GM12878 (cell line): ENCODE results near the gene RGS14. TPM values are rescaled to one million over a fixed set of nuclear protein-coding genes. Genes with fewer than 3 reads are reported as not detected.

ENCODE experiments used
- ATAC-seq: fragments of 200-7000 bp; cut with Tn5 transposase; 3 replicates; pipeline ENCODE4 v1.9.1; 2020; ENCODE audit warnings: mild to moderate bottlenecking, moderate library complexity
- BruUV-seq: library from RNA; stranded (reverse); fragments of 400-500 nt; replicated peaks from 2 replicates; lab custom pipeline; 2021; lab: Mats Ljungman, UMichigan
- CTCF ChIA-PET: fragments of 300-600 bp; sonication (Branson Sonifier 250); formaldehyde crosslinking; extraction: SDS; loops from one replicate; lab custom pipeline; 2021; ENCODE audit warnings: inconsistent platforms; lab: Yijun Ruan, JAX
- POLR2A ChIA-PET: fragments of 350-600 bp; formaldehyde crosslinking; extraction: SDS; loops from one replicate; lab custom pipeline; 2021; ENCODE audit warnings: inconsistent platforms; lab: Charles Lee
- RAD21 ChIA-PET: fragments of 300-600 bp; sonication (Branson Sonifier 250); formaldehyde crosslinking; loops from one replicate; lab custom pipeline; 2023; ENCODE audit warnings: antibody characterized with exemption; ENCODE audit not compliant: unreplicated experiment; lab: Charles Lee
- SMC1A ChIA-PET: fragments of 300-600 bp; sonication (Branson Sonifier 250); formaldehyde crosslinking; loops from one replicate; lab custom pipeline; 2023; ENCODE audit not compliant: unreplicated experiment, uncharacterized antibody; lab: Charles Lee
- DNase-seq: peaks from one replicate; pipeline ENCODE4 v3.0.0-alpha.2; 2011; ENCODE audit warnings: low read depth, low spot score
- FAIRE-seq: peaks from 3 replicates; lab custom pipeline; 2011; peaks lifted over from hg19 to GRCh38; lab: Jason Lieb, UNC
- H2AFZ ChIP-seq: 2 replicates; pipeline ENCODE4 v1.6.0; 2011; ENCODE audit warnings: low read depth, low read length, control low read depth; ENCODE audit not compliant: control insufficient read depth
- H3K27ac ChIP-seq: 2 replicates; pipeline ENCODE4 v1.5.1; 2011; ENCODE audit warnings: control low read depth; ENCODE audit not compliant: control insufficient read depth, insufficient read depth
- H3K27me3 ChIP-seq, 2 experiments: replicated peaks in 1 of 2; 2 replicates each; pipeline versions ENCODE4 v1.6.0 to v1.6.1; 2011; ENCODE audit warnings: low read length in 1 of 2; ENCODE audit not compliant: control insufficient read depth in 2 of 2, insufficient read depth in 2 of 2
- H3K36me3 ChIP-seq, 2 experiments: 2 replicates each; pipeline ENCODE4 v1.5.1; 2011; ENCODE audit warnings: low read length in 1 of 2; ENCODE audit not compliant: control insufficient read depth in 2 of 2, insufficient read depth in 2 of 2
- H3K4me1 ChIP-seq: 2 replicates; pipeline ENCODE4 v1.6.1; 2011; ENCODE audit warnings: mild to moderate bottlenecking, low read length, moderate library complexity, mixed read lengths; ENCODE audit not compliant: control insufficient read depth, insufficient read depth
- H3K4me2 ChIP-seq: 2 replicates; pipeline ENCODE4 v1.6.0; 2011; ENCODE audit warnings: control low read depth; ENCODE audit not compliant: control insufficient read depth, insufficient read depth
- H3K4me3 ChIP-seq: fragments of 200-600 bp; sonication (generic); 2 replicates; pipeline ENCODE4 v1.5.1; 2016
- H3K79me2 ChIP-seq: 2 replicates; pipeline ENCODE4 v1.6.0; 2011; ENCODE audit warnings: low read length; ENCODE audit not compliant: control insufficient read depth, insufficient read depth
- H3K9ac ChIP-seq: 2 replicates; pipeline ENCODE4 v1.8.0; 2011; ENCODE audit warnings: low read length, control low read depth, mixed read lengths; ENCODE audit not compliant: control insufficient read depth, insufficient read depth
- H3K9me3 ChIP-seq: replicated peaks from 3 replicates; pipeline ENCODE4 v1.5.1; 2011; ENCODE audit warnings: mild to moderate bottlenecking, low read length; ENCODE audit not compliant: control insufficient read depth, insufficient read depth
- H4K20me1 ChIP-seq: 2 replicates; pipeline ENCODE4 v1.6.0; 2011; ENCODE audit not compliant: control insufficient read depth, insufficient read depth
- ASH2L ChIP-seq: fragments of 300-600, 200-600 bp; sonication (generic); IDR thresholded peaks from 2 replicates; pipeline ENCODE4 v1.6.1; 2017; ENCODE audit warnings: low read depth, mild to moderate bottlenecking, borderline replicate concordance
- CBX5 ChIP-seq: sonication (generic); IDR thresholded peaks from 2 replicates; pipeline ENCODE4 v1.6.1; 2016; ENCODE audit warnings: low read depth, moderate library complexity, mild to moderate bottlenecking, inconsistent platforms
- HDAC2 ChIP-seq: fragments of 200-600 bp; sonication (generic); IDR thresholded peaks from 2 replicates; pipeline ENCODE4 v1.6.1; 2017
- IKZF2 ChIP-seq, 2 experiments: fragments of 450-650 bp; IDR thresholded peaks; 2 replicates each; pipeline ENCODE4 v1.6.1; 2017; ENCODE audit warnings: mild to moderate bottlenecking in 2 of 2, moderate library complexity in 2 of 2
- IRF4 ChIP-seq: IDR thresholded peaks from 2 replicates; pipeline ENCODE4 v1.6.1; 2011; ENCODE audit warnings: low read depth, low read length
- KDM1A ChIP-seq: fragments of 200-600 bp; sonication (generic); IDR thresholded peaks from 2 replicates; pipeline ENCODE4 v1.6.1; 2016; ENCODE audit warnings: borderline replicate concordance
- NBN ChIP-seq: fragments of 450-650 bp; IDR thresholded peaks from 2 replicates; pipeline ENCODE4 v1.6.1; 2016
- RAD21 ChIP-seq: IDR thresholded peaks from 2 replicates; pipeline ENCODE4 v1.6.1; 2011; ENCODE audit warnings: mild to moderate bottlenecking, low read depth, low read length, moderate library complexity; ENCODE audit not compliant: insufficient read depth
- SMARCA5 ChIP-seq: fragments of 450-650 bp; IDR thresholded peaks from 2 replicates; pipeline ENCODE4 v1.6.1; 2017; ENCODE audit warnings: mild to moderate bottlenecking
- SREBF1 ChIP-seq: IDR thresholded peaks from 2 replicates; pipeline ENCODE4 v1.6.1; 2012; ENCODE audit warnings: mild to moderate bottlenecking, low read length
- STAT1 ChIP-seq: fragments of 450-650 bp; conservative IDR thresholded peaks from 2 replicates; pipeline ENCODE4 v1.6.1; 2014; ENCODE audit warnings: antibody characterized with exemption, mild to moderate bottlenecking
- STAT3 ChIP-seq: IDR thresholded peaks from 2 replicates; pipeline ENCODE4 v1.6.1; 2011; ENCODE audit warnings: low read depth, low read length, improper control_type of control experiment
- TCF7 ChIP-seq: IDR thresholded peaks from 2 replicates; pipeline ENCODE4 v1.6.1; 2014; ENCODE audit warnings: antibody characterized with exemption, borderline replicate concordance
- ZBED1 ChIP-seq: IDR thresholded peaks from 2 replicates; pipeline ENCODE4 v1.6.1; 2016; ENCODE audit warnings: borderline replicate concordance
- ZNF217 ChIP-seq: fragments of 450-650 bp; IDR thresholded peaks from 2 replicates; pipeline ENCODE4 v1.6.1; 2017; ENCODE audit warnings: antibody characterized with exemption, mild to moderate bottlenecking
- WGBS: methylation state at CpG from one replicate; pipeline ENCODE4 v1.1.6; 2016; ENCODE audit warnings: low lambda C conversion rate; ENCODE audit not compliant: insufficient replicate concordance, insufficient coverage; ENCODE audit errors: missing lambda C conversion rate; 5-methylcytosine and 5-hydroxymethylcytosine counted together
- in situ Hi-C: fragments of 300-500 bp; cut with MboI; formaldehyde crosslinking; loops from 9 replicates; pipeline ENCODE4 v1.14.3; 2018; ENCODE audit warnings: mixed read lengths
- intact Hi-C: fragments of 100-400 bp; cut with micrococcal nuclease; formaldehyde crosslinking; loops from one replicate; pipeline ENCODE4 v1.14.2; 2022; ENCODE audit not compliant: unreplicated experiment
- polyA plus RNA-seq, 11 experiments: library from polyadenylated mRNA; depleted of rRNA in 4 of 11; unstranded in 6 of 11; stranded (reverse) in 5 of 11; fragments of >200 nt; fragmentation: Nextera tagmentation in 4 of 11; fragmentation: Illumina TruSeq in 1 of 11; extraction: Ambion mirVana in 4 of 11; extraction: Trizol in 1 of 11; gene quantifications; 1 replicate in 1 of 11; 2 replicates in 10 of 11; pipeline versions ENCODE4 v1.2.1 to v1.2.3, GENCODE V29; 2011 to 2016; ENCODE audit warnings: inconsistent platforms in 2 of 11, missing spikeins in 2 of 11, low read depth in 1 of 11
- total RNA-seq, 4 experiments: library from RNA; depleted of rRNA in 3 of 4; stranded (reverse); fragments of >200 nt in 3 of 4; fragmentation: Illumina TruSeq in 1 of 4; extraction: Trizol in 1 of 4; gene quantifications; 2 replicates each; pipeline versions ENCODE4 v1.2.1 to v1.2.3, GENCODE V29; 2013 to 2021
- TF ChIP-seq, protein P1 (sequence below): fragments of 450-650 bp; IDR thresholded peaks from 2 replicates; pipeline ENCODE4 v1.6.1; 2017; ENCODE audit warnings: mild to moderate bottlenecking, low read depth, inconsistent platforms; ENCODE audit not compliant: poor library complexity, severe bottlenecking
- TF ChIP-seq, protein P2 (sequence below): IDR thresholded peaks from 2 replicates; pipeline ENCODE4 v1.6.1; 2011; ENCODE audit warnings: mild to moderate bottlenecking, low read depth, low read length, moderate library complexity; ENCODE audit not compliant: insufficient replicate concordance
- TF ChIP-seq, protein P3 (sequence below): fragments of 450-650 bp; formaldehyde crosslinking; IDR thresholded peaks from 2 replicates; pipeline ENCODE4 v1.5.0; 2022; ENCODE audit warnings: mild to moderate bottlenecking, missing genetic modification characterization

RGS14 gene
- total and polyA plus RNA-seq, 10 of the 15 experiments (the other 5 are each of a cell fraction or from before 2014, with no cell fraction given) = 0.19 to 88.7 (median 54.8) TPM

DNA sequence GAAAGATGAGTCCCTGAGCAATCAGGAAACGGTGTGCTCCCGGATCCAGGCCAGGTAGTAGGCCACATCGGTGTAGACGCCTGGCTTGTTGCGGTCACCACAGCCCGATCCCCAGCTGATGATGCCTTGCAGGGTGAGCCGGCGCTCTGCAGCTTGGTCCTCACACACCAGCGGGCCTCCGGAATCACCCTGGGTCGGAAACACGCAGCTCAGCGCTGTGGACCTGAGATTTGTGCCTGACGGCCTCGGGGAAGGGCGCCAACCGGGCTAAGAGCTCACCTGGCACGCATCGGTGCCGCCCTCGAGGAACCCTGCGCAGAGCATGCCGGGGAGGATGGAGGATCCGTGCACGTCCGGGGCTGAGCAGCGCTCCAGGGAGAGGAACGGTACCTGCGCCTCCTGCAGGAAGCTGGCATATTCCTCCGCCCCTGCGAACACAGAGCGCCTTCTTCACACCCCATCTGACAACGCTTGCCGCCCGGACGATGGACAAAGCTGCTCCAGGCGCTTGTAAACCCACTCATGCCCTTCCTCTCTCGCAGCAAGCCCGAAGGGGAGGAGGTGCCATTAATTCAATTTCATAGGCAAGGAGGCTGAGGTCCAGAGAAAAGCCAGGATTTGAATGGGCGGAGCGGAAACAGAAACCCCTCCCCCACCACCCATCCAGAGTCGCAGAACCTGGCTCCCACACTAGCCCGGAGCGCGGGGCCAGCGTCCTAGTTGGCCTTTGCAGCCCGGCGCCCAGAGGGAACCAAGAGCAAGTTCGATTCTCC, 44.7 kb downstream of the RGS14 start:
- RAD21 ChIA-PET = interaction anchor here (0.7 to 6.5 kb wide), 18 partner anchors 10 to 100 kb away, joined by 3 to 291 read pairs (median 8); partner anchors contain the start of genes GRK6, PDLIM7 and PRR7
- CTCF ChIA-PET = interaction anchor here (0.5 to 8.3 kb wide), 28 partner anchors 11 to 291 kb away, joined by 3 to 391 read pairs (median 8); partner anchors contain the start of genes GRK6, LMAN2, MXD3 and PDLIM7
- DNase-seq (no peak), FAIRE-seq (peak; percentile 18), ATAC-seq (peak; percentile 34)
- H3K36me3 ChIP-seq = no peaks in the 10 kb centered on the region
- H3K27me3 ChIP-seq = no peaks in the 10 kb centered on the region; a peak in 1 of 4 replicates
- H3K27ac ChIP-seq = no peak overlapping the region
- no peaks in the 10 kb centered on the region for H3K79me2 ChIP-seq
- H3K4me2 ChIP-seq = peak overlapping the region; percentile 87
- BruUV-seq = no TSS peak
- SMC1A ChIA-PET = interaction anchor here (0.6 to 7.4 kb wide), 20 partner anchors 12 to 101 kb away, joined by 3 to 105 read pairs (median 6); partner anchors contain the start of genes GRK6 and PRR7
- H3K9me3 ChIP-seq = no peaks in the 10 kb centered on the region
- peak overlapping the region; percentile 79 for H3K4me3 ChIP-seq
- peaks cover 28% of the 10 kb centered on the region for H3K4me1 ChIP-seq
- H2AFZ ChIP-seq = peak overlapping the region; percentile 88
- H4K20me1 ChIP-seq = no peaks in the 10 kb centered on the region
- H3K9ac ChIP-seq = peak overlapping the region; percentile 49; the same call in 1 of the 2 replicates
- in situ Hi-C loops (no loop called here), intact Hi-C loops (loop anchor here (1.0 kb wide), 2 partner anchors 25 to 84 kb away; no protein-coding TSS in a partner anchor)
- WGBS = 38% methylated on average over 47 of the region's 49 CpGs
- POLR2A ChIA-PET = interaction anchor here (0.5 to 11.0 kb wide), 12 partner anchors 9 to 390 kb away, joined by 3 to 174 read pairs (median 4); partner anchors contain the start of genes GRK6 and PRR7
- TF ChIP-seq CBX5 (no peak), IRF4 (no peak), TCF7 (no peak), KDM1A (no peak), IKZF2 (IDR thresholded peaks at IDR 0.05) (peak in 1 of 2 experiments; percentile 22; a peak in 2 of 4 replicates), ZBED1 (no peak), ZNF217 (no peak), SMARCA5 (peak; percentile 71; the same call in 1 of the 2 replicates), RAD21 (peak; percentile 31; the same call in 1 of the 2 replicates), STAT3 (no peak), ASH2L (no peak), HDAC2 (no peak), NBN (peak; percentile 77), SREBF1 (no peak), STAT1 (no peak)
- TF ChIP-seq, protein P1, sequence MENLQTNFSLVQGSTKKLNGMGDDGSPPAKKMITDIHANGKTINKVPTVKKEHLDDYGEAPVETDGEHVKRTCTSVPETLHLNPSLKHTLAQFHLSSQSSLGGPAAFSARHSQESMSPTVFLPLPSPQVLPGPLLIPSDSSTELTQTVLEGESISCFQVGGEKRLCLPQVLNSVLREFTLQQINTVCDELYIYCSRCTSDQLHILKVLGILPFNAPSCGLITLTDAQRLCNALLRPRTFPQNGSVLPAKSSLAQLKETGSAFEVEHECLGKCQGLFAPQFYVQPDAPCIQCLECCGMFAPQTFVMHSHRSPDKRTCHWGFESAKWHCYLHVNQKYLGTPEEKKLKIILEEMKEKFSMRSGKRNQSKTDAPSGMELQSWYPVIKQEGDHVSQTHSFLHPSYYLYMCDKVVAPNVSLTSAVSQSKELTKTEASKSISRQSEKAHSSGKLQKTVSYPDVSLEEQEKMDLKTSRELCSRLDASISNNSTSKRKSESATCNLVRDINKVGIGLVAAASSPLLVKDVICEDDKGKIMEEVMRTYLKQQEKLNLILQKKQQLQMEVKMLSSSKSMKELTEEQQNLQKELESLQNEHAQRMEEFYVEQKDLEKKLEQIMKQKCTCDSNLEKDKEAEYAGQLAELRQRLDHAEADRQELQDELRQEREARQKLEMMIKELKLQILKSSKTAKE = no peak
- TF ChIP-seq, protein P2, sequence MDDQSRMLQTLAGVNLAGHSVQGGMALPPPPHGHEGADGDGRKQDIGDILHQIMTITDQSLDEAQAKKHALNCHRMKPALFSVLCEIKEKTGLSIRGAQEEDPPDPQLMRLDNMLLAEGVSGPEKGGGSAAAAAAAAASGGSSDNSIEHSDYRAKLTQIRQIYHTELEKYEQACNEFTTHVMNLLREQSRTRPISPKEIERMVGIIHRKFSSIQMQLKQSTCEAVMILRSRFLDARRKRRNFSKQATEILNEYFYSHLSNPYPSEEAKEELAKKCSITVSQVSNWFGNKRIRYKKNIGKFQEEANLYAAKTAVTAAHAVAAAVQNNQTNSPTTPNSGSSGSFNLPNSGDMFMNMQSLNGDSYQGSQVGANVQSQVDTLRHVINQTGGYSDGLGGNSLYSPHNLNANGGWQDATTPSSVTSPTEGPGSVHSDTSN = no peak
- TF ChIP-seq, protein P3, sequence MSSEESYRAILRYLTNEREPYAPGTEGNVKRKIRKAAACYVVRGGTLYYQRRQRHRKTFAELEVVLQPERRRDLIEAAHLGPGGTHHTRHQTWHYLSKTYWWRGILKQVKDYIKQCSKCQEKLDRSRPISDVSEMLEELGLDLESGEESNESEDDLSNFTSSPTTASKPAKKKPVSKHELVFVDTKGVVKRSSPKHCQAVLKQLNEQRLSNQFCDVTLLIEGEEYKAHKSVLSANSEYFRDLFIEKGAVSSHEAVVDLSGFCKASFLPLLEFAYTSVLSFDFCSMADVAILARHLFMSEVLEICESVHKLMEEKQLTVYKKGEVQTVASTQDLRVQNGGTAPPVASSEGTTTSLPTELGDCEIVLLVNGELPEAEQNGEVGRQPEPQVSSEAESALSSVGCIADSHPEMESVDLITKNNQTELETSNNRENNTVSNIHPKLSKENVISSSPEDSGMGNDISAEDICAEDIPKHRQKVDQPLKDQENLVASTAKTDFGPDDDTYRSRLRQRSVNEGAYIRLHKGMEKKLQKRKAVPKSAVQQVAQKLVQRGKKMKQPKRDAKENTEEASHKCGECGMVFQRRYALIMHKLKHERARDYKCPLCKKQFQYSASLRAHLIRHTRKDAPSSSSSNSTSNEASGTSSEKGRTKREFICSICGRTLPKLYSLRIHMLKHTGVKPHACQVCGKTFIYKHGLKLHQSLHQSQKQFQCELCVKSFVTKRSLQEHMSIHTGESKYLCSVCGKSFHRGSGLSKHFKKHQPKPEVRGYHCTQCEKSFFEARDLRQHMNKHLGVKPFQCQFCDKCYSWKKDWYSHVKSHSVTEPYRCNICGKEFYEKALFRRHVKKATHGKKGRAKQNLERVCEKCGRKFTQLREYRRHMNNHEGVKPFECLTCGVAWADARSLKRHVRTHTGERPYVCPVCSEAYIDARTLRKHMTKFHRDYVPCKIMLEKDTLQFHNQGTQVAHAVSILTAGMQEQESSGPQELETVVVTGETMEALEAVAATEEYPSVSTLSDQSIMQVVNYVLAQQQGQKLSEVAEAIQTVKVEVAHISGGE (CRISPR knock-in tag) = no peak
